ENCODE results near the gene PLXDC1.

- no peak for TF ChIP-seq CTCF (conservative IDR thresholded peaks at IDR 0.05; ENCODE audit: low read depth, low read length)
- no peak for TF ChIP-seq EZH2 (IDR thresholded peaks at IDR 0.05; ENCODE audit: borderline replicate concordance, low read depth, low read length, poor library complexity, severe bottlenecking)
Observed at GRCh38 chr17:39016193-39017153, 135.0 kb downstream of the PLXDC1 start.

All from A673 (cell line).